ENCODE measurements around the gene ARHGAP22.

GRCh38 chr10:48523212-48523819 is 81.6 kb downstream of the ARHGAP22 start:
- TF ChIP-seq CTCF (IDR thresholded peaks at IDR 0.05) = no peak
- no peak for TF ChIP-seq EP300 (IDR thresholded peaks at IDR 0.05)
- no peak for TF ChIP-seq POLR2A (IDR thresholded peaks at IDR 0.05)

All from tibial nerve (tissue), 4 donors.